Retinal pigment epithelial cell (primary cell): Measurements from ENCODE around the gene MEAK7.

Experiments
- DNase-seq: peaks from one replicate; pipeline ENCODE4 v3.0.0-alpha.2; 2010; ENCODE audit warnings: low read depth
- H3K4me3 ChIP-seq: 2 replicates; pipeline ENCODE4 v1.5.1; 2011; ENCODE audit warnings: mild to moderate bottlenecking, low read length, control low read depth, moderate library complexity
- CTCF ChIP-seq: conservative IDR thresholded peaks from 2 replicates; pipeline ENCODE4 v1.5.1; 2011; ENCODE audit warnings: low read depth, low read length, control low read depth, inconsistent platforms

MEAK7 gene

GRCh38 chr16:84459941-84460405 lies 44.5 kb downstream of the MEAK7 start:
- TF ChIP-seq CTCF: no peak
- H3K4me3 ChIP-seq: no peak overlapping the region
- DNase-seq: no peak

- no peak for DNase-seq
- H3K4me3 ChIP-seq: no peak overlapping the region
- no peak for TF ChIP-seq CTCF
These were observed 44.9 kb downstream of the MEAK7 start for GRCh38 chr16:84459533-84459894.

GRCh38 chr16:84458606-84459532 lies 45.6 kb downstream of the MEAK7 start:
- DNase-seq: no peak
- TF ChIP-seq CTCF: no peak
- no peak overlapping the region for H3K4me3 ChIP-seq

- no peak for TF ChIP-seq CTCF
- DNase-seq: no peak
- no peak overlapping the region for H3K4me3 ChIP-seq
These were observed 49.4 kb downstream of the MEAK7 start for GRCh38 chr16:84455031-84455430.
